Muscle of arm (tissue), 14 donors: ENCODE results near the gene ZNF248. TPM values are rescaled to one million over a fixed set of nuclear protein-coding genes. Genes with fewer than 3 reads are reported as not detected.
"Not testable (repeated sequence)": the region's sequence is repeated elsewhere in the genome, so short reads cannot be mapped to it uniquely, and the experiment has no call there.

Experiments used
- DNase-seq: peaks from one replicate; pipeline ENCODE4 v3.0.0-alpha.2; 2013
- long read RNA-seq, 11 donors: transcript quantifications; one replicate each; lab custom pipeline, GENCODE V29; 2026
- polyA plus RNA-seq, 12 donors: library from polyadenylated mRNA; unstranded; fragments of 120-200 nt; gene quantifications; one replicate each; pipeline ENCODE4 v1.2.1, GENCODE V29; 2013; ENCODE audit not compliant: insufficient read length in 12 of 12

The ZNF248 gene
- polyA plus RNA-seq, result 10 to 100 TPM in 11 of 12 donors, not detected in 1; 10.6 to 31.3 (median 20.4) TPM
- long read RNA-seq, donor 1, full-length matches to known transcripts, result 7 of 7 reads
- long read RNA-seq, donor 1, partial matches to known transcripts, result 0 of 7 reads
- long read RNA-seq, donor 1, other reads (novel, unspliced or antisense), result 0 of 7 reads
- long read RNA-seq, donor 2, full-length matches to known transcripts, result 6 of 6 reads
- long read RNA-seq, donor 2, partial matches to known transcripts, result 0 of 6 reads
- long read RNA-seq, donor 2, other reads (novel, unspliced or antisense), result 0 of 6 reads
- long read RNA-seq, donor 3, full-length matches to known transcripts, result 2 of 2 reads
- long read RNA-seq, donor 3, partial matches to known transcripts, result 0 of 2 reads
- long read RNA-seq, donor 3, other reads (novel, unspliced or antisense), result 0 of 2 reads
- long read RNA-seq, donor 4, full-length matches to known transcripts, result 3 of 3 reads
- long read RNA-seq, donor 4, partial matches to known transcripts, result 0 of 3 reads
- long read RNA-seq, donor 4, other reads (novel, unspliced or antisense), result 0 of 3 reads
- long read RNA-seq, donor 5, result 0 reads
- long read RNA-seq, donor 6, full-length matches to known transcripts, result 4 of 4 reads
- long read RNA-seq, donor 6, partial matches to known transcripts, result 0 of 4 reads
- long read RNA-seq, donor 6, other reads (novel, unspliced or antisense), result 0 of 4 reads
- long read RNA-seq, donor 7, result 0 reads
- long read RNA-seq, donor 8, full-length matches to known transcripts, result 9 of 9 reads
- long read RNA-seq, donor 8, partial matches to known transcripts, result 0 of 9 reads
- long read RNA-seq, donor 8, other reads (novel, unspliced or antisense), result 0 of 9 reads
- long read RNA-seq, donor 9, partial matches to known transcripts, result 7 of 7 reads
- long read RNA-seq, donor 9, other reads (novel, unspliced or antisense), result 0 of 7 reads
- long read RNA-seq, donor 10, full-length matches to known transcripts, result 3 of 3 reads
- long read RNA-seq, donor 10, partial matches to known transcripts, result 0 of 3 reads
- long read RNA-seq, donor 10, other reads (novel, unspliced or antisense), result 0 of 3 reads
- long read RNA-seq, donor 11, full-length matches to known transcripts, result 5 of 5 reads
- long read RNA-seq, donor 11, partial matches to known transcripts, result 0 of 5 reads
- long read RNA-seq, donor 11, other reads (novel, unspliced or antisense), result 0 of 5 reads

DNA sequence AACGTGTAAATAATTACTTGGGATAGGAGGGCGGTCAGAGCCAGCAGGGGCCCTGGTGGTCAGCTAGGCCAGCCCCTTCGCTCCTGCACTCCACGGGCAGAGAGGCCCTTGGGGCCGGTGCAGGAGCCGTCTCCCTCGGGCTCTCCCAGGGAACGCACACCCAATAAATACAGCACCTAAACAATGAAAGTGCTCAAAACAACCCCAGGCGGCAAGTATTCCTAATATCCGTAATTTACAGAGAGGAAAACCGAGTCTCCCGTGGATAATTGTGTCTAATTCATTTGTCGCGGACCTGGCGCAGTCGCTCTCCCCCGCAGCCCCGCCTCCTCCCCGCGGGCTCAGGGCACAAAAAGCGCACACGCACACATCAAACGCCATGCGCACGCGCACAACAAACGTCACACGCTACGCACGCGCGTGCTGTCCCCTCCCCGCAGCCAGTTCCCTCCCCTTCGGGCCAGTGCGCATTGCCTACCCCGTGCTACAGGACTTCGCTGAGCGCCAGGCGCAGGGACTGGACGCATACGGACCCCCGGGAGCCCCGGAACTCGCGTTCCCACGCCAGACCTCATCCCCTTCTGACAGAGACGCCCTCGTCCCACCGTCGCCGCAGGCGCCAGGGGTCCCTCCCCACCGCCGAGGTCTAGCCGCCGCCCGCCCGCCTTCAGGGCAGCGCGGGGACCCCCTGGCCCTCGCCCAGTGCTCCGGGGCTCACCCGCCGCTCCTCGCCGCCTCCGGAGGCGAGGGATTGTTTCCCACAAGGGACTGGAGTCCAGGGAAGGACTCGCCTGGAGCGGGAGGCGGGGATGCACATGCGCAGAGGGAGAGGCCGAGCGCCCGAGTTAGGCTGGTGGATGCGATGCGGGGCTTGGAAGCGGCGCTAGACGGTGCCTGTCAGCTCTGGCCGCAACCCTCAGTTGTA is at the start of gene ZNF248:
Gene ZNF248, minus strand, starts transcription at position 324 of the 925 bp plus-strand sequence. CDS start 1,300 bp downstream, outside the sequence.
- DNase-seq, result peak; percentile 99

DNA sequence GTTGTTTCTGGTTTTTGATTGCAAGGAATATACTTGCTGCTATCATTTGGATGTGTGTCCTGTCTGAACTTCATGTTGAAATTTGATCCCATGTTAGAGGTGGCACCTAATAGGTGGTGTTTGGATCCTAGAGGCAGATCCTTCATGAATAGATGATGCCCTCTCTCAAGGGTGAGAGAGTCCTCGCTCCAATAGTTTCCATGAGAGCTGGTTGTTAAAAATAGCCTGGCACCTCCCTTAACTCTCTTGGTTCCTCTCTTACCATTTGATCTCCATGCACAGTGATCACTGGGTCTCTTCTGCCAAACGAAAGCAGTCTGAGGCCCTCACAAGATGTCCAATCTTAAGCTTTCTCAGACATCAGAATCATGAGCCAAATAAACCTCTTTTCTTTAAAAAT is 49.0 kb upstream of the ZNF248 start:
- DNase-seq, result no peak

DNA sequence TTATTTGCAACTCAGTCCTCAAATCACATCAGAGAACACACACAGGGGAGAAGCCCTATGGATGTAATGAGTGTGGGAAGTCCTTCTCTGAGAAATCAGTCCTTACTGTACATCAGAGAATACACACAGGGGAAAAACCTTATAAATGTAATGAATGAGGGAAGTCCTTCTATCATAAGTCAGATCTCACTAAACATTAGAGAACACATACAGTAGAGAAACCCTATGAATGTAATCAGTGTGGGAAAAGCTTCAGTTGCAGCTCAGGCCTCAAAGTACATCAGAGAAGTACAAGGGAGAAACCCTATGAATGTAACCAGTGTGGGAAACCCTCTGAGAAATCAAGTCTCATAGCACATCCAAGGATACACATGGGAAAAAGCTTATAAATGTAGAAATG is 39.0 kb upstream of the ZNF248 start:
- DNase-seq, result no peak

DNA sequence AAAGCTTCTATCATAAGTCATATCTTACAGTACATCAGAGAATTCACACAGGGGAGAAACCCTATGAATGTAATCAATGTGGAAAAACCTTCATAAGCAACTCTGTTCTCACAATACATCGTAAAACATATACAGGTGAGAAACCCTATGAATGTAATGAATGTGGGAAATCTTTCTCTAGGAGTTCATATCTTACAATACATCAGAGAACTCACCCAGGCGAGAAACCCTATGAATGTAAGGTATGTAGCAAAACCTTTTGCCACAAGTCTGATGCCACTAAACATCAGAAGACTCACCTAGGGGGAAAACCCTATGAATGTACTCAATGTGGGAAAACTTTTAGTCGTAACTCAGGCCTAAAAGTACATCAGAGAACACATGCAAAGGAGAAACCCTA is 38.3 kb upstream of the ZNF248 start:
- DNase-seq, result no peak

DNA sequence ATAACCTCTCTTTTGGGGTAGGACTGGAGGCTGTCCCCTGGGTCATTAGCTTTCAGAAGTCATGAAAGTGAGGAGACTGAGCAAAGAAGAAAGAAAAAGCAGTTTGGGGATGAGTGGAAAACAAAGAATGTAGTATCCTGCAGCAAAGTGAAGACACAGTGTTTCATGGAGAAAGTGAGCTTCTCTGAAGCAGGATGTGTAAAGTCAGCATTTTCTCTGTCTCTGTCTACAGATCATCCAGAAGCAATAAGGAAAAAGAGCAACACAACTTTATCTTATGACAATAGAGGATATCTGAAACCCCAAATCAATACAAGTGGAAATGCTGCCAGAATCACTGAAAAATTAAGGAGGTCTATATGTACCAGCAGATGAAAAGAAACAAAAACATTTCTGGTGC is 28.4 kb upstream of the ZNF248 start:
- DNase-seq, result no peak

DNA sequence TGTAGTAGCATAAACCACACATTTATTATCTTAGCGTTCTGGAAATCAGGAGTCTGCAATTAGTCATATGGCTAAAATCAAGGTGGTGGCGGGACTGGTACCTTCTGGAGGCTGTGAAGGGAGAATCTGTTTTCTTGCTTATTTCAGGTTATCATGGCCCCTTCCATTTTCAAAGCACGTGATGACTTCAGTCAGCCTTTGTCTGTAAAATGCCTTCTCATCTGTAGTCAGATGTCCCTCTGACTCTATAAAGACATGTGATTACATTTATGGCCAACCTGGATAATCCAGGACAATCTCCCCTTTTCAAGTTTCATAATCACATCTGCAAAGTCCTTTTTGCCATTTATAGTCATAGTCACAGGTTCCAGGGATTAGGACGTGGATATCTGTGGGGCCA is 15.5 kb upstream of the ZNF248 start:
- DNase-seq, result no peak

DNA sequence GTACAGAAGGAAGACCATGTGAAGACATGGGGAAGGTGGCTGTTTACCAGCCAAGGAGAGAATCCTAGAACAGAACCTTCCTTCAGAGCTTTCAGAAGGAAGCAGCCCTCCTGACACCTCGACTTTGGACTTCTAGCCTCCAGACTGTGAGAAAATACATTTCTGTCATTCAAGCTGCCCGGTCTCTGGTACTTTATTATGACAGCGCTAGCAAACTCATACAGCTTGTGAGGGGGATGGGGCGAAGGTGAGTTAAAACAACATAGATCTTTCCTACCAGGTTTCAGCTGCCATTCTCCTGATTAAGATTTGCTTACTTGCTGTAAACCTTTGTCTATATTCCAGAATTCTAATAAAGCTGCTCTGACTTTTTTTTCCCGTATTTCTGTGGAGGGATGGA is 14.9 kb upstream of the ZNF248 start:
- DNase-seq, result no peak

DNA sequence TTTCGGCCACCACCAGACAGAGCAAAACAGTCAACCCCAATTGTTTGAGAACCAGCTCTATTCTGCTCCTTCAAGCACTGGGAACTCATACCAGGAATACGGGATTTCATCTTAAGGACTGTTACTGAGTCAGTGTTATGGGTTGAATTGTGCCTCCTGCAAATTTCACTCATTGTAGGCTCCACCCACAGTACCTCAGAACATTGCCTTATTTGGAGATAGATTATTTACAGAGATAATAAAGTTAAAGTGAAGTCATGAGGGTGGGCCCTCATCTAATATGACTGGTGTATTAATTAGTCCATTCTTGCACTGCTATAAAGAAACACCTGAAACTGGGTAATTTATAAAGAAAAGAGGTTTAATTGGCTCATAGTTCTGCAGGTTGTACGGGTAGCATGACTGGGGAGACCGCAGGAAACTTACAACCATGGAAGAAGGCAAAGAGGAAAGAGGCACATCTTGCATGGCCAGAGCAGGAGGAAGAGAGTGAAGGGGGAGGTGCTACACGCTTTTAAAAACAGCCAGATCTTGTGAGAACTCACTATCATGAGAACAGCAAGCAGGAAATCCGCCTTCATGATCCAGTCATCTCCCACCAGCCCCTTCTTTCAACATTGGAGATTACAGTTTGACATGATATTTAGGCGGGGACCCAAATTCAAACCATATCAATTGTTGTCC is 14.3 kb upstream of the ZNF248 start:
- no peak for DNase-seq

DNA sequence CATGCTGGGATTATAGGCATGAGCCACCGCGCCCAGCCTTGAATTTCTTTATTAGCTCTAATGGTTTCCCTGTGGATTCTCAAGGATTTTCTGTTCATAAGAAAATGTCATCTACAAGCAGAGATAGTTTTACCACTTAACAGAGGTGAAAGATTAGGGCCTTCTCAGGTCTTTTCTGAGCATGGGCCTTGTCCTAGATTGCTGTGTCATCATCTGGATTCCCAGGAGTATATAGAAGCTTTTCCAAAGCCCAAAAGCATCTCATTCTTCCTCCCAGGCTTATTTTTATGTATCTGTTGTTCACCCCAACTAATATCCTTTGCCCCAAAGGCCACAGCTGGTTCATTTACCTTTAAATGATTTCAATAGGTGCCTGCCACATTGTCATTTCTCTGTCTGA is 13.7 kb upstream of the ZNF248 start:
- no peak for DNase-seq

DNA sequence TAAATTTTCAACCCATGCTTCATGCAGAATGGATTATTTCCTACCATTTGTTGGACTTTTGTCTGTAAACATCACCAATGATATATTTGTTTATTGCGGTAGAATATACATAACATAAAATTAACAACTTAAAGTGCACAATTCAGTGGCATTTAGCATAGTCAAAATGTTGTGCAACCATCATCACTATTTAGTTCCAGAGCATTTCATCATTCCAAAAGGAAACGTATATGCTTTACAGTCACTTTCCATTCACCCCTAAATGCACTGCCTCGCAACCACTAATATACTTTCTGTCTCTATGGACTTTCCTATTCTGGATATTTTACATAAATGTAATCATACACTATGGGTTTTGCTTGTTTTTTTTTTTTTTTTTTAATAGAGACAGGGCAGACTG is 11.4 kb upstream of the ZNF248 start:
- DNase-seq, result no peak

DNA sequence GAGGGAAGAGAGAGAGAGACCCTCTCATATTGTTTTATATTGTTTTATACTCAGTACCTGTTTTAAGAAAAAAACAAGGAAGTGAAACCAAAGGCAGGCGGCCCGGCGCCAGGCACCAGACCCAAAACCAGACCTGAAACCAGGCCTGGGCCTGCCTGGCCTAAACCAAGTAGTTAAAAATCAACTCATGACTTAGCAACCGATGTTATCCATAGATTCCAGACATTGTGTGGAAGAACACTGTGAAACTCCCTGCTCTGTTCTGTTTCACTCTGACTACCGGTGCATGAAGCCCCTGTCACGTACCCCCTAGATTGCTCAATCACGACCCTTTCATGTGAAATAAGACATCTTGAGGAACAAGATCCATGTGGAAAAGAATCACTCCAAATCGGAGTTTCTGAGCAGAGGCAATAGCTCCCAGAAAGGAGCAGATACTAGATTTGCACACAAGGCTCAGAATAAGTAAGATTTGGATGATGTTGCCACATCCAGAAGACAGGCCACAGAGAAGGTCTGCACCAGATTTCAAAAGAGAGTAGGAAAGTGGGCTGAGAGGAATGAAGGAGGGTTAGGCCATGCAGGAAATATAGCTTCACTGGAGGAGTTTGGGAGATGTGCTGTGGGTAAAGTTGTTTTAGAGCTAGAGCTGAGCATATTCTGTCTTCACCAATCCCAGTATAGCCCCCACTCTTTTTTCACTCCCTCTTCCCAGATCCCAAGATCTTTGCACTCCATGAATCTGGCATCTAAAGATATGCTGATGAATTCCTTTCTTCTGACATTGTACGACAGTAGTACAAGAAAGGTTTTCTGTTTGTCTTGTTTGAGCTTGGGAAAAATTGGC is 8.8 kb upstream of the ZNF248 start:
- DNase-seq, result no peak

DNA sequence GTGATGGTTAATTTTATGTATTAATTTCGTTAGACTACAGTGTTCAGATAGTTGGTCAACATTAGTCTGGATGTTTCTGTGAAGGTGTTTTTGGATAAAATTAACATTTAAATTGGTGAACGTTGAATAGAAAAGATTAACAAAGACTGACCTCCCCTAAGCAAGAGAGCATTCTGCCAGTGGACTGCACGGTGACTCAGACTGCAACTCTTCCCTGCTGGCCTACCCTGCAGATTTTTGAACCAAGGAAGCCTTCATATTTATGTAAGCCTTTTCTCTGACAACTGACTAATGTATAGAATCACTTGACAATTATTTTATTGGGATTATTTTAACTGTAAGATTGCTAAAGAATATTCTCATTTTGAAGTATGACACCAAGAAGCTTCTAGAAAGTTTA is 7.9 kb upstream of the ZNF248 start:
- DNase-seq, result no peak

DNA sequence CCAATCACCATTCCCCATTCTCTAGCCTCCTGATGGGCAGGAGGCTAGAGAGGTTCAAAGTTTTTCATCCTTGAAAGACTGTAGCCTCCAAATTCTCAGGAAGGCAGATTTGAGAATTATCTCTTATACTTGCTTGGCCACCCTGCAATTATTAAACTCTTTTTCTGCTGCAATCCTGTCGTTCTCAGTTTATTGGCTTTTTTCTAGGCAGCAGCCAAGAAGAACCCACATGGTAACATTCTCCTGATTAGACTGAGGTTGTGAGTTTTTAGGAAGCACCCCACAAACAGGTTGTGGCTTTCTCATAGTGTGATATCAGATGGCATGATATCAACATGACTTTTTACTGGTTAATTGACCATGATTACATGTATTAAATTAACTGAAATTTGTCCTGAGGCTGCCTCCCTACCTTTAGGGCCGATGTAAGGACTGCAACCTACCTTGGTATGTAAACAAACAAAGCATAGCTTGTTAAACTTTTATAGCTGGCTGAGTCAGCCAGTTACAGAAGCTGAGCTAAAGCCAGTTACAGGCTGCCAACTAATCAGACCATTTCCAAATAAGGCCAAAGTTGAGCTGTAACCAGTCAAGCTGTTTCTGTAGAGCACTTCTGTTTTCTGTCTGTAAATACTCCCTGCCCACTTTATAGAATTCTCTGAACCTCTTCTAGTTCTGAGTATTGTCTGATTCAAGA is 3.2 kb upstream of the ZNF248 start:
- no peak for DNase-seq

DNA sequence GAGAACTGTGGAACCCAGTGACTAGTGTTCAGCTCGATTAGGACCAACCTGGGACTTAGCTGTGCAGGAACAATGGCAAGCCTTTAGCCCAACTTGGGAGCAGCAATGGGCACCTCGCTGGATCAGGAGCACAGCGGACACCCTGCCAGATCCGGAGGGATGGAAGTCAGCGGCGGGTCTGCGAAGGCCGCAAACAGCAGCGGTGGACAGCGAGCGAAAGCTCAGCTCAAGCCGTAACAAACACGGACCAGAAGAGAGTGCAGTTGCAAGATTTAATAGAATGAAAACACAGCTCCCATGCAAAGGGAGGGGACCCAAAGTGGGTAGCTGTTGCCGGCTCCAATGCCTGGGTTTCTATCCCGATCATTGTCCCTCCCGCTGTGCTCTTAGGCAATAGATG is 1.9 kb upstream of the ZNF248 start:
- not testable (repeated sequence) for DNase-seq

DNA sequence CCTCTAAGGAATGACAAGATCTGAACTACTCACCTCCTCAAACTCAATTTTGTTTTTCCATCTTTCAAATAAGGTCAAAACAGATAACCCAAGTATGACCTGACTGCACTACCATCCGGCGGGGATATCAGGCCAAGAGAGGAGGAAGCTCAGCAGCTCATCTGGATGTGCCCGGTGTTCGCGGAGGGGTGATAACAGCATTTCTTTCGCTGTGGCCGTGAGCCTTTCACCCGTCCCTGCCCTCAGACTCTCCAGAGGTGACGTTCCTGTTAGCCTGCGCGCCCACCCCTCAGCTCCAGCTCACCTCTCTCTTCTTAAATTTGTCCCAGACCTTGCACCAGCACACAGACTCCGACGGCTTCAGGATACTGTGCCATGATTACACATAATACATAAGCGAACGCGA is 526 bp downstream of the ZNF248 start:
- no peak for DNase-seq

DNA sequence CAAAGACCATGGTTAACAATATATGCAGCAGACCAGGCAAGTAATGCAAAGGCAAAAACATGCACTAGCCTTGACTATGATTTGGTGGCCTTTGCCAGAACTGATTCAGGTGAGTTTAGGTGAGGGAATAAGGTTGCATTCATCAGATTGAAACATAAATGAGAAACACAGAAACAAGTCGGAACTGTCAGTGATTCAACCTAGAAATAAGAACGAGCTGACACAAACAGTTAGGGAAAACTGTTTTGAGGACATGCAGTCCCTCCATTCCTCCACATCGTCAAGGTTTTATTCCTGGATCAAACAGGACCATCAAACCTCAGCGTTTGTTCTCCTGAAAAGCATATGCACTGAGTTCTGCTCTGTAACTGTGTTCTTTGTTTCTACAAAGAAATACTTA is 1.8 kb downstream of the ZNF248 start:
- DNase-seq, result peak; percentile 2

DNA sequence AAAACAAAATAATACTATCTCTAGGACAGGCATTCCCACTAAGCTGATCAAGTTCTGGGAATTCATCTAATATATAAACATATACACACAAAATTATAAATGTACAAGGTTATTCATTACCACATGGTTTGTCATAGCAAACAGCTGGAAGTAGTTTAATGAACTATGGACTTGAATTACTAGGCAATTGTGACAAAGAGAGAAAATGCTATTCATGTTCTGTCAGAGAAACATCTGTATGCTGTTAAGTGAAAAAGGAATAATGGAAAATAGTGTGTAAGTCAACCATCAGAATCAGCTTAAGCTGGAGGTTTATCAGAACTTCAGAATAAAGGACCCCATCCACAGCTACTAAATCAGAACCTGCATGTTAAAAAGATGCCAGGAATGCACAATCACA is 2.8 kb downstream of the ZNF248 start:
- DNase-seq, result peak; percentile 19

DNA sequence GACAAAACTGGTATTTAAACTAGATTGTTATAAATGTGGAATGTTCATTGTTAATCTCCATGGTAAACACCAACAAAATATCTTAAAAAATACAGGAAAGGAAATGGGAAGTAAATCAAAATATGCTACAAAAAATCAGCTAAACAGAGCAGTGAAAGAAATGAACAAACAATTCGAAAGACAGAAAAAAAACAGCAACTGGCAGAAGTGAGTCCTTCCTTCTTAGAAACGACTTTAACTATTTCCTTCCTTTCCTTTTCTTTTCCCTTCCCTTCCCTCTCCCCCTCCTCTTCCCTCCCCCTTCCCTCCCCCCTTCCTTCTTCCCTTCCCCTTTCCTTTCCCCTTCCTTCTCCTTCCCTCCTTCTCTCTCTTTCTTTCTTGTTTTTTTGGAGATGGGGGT is 12.8 kb downstream of the ZNF248 start:
- no peak for DNase-seq

DNA sequence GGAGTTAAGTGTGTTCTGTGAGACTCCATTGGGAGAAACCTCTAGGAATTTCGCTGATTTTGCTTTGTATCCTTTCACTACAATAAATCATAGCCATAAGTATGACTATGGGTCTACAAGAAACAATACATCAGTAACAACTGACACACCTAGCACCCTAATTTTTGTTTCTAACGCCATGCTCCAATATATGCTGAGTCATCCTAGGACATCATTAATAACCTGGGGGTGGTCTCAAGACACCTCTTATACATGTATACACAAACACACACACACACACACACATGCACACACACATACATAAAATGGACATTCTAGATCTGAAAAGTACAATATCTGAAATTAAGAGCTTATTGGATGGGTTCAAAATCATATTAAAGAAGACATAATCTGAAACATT is 18.2 kb downstream of the ZNF248 start:
- DNase-seq, result no peak
